Subcutaneous abdominal adipose tissue (tissue), 5 donors: ENCODE data around the gene MACO1.
"Not testable (repeated sequence)": the region's sequence is repeated elsewhere in the genome, so short reads cannot be mapped to it uniquely, and the experiment has no call there.

Source experiments
- H3K27ac ChIP-seq: one replicate; pipeline ENCODE4 v1.7.0; 2013; ENCODE audit warnings: low read depth, mild to moderate bottlenecking, inconsistent platforms, low read length, moderate library complexity
- H3K27me3 ChIP-seq, 5 donors: one replicate each; pipeline ENCODE4 v1.7.0; 2013; ENCODE audit warnings: low read length in 5 of 5, inconsistent platforms in 1 of 5; ENCODE audit not compliant: control insufficient read depth in 5 of 5, insufficient read depth in 4 of 5
- H3K36me3 ChIP-seq, 5 donors: one replicate each; pipeline ENCODE4 v1.7.0; 2013; ENCODE audit warnings: low read length in 5 of 5; ENCODE audit not compliant: control insufficient read depth in 5 of 5, insufficient read depth in 5 of 5
- H3K4me1 ChIP-seq, 5 donors: one replicate each; pipeline ENCODE4 v1.7.0; 2013; ENCODE audit warnings: low read length in 5 of 5, mild to moderate bottlenecking in 3 of 5, moderate library complexity in 1 of 5; ENCODE audit not compliant: control insufficient read depth in 5 of 5, insufficient read depth in 5 of 5
- H3K4me3 ChIP-seq, 5 donors: one replicate each; pipeline ENCODE4 v1.7.0; 2013; ENCODE audit warnings: low read length in 5 of 5, low read depth in 1 of 5
- H3K9ac ChIP-seq, 5 donors: one replicate each; pipeline ENCODE4 v1.7.0; 2013; ENCODE audit warnings: low read length in 5 of 5, mild to moderate bottlenecking in 4 of 5, moderate library complexity in 3 of 5
- H3K9me3 ChIP-seq, 5 donors: one replicate each; pipeline ENCODE4 v1.7.0; 2013; ENCODE audit warnings: low read length in 5 of 5; ENCODE audit not compliant: control insufficient read depth in 5 of 5
- donor health status: healthy.
- donor health status: healthy.
- donor health status: healthy.
- donor health status: healthy.
- donor health status: healthy.

Gene MACO1

DNA sequence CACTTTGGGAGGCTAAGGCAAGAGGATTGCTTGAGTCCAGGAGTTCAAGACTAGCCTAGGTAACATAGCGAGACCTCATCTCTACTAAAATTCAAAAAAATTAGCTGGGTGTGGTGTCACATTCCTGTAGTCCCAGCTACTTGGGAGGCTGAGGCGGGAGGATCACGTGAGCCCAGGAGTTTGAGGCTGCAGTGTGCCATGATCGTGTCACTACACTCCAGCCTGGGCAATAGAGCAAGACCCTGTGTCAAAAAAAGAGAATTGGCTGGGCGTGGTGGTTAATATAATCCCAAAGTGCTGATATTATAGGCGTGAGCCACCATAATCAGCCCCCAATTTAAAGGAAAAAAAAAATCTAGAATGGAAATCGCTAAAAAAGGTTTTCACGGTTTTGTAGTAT is 7.0 kb downstream of the MACO1 start:
- no peaks in the 10 kb centered on the region for H3K36me3 ChIP-seq
- H3K27me3 ChIP-seq: no peaks in the 10 kb centered on the region
- no peaks in the 10 kb centered on the region for H3K9me3 ChIP-seq
- no peak overlapping the region for H3K27ac ChIP-seq
- H3K4me3 ChIP-seq: no peak overlapping the region
- no peak overlapping the region for H3K9ac ChIP-seq
- peaks cover 5 to 40% (median 34%) of the 10 kb centered on the region in 5 donors for H3K4me1 ChIP-seq

- Histone ChIP-seq H3K4me3 (no peak overlapping the region), H3K9me3 (no peaks in the 10 kb centered on the region), H3K4me1 (peaks cover 3 to 27% (median 21%) of the 10 kb centered on the region in 5 donors), H3K9ac (no peak overlapping the region), H3K27ac (no peak overlapping the region), H3K27me3 (no peaks in the 10 kb centered on the region), H3K36me3 (no peaks in the 10 kb centered on the region)
These were observed 8.6 kb downstream of the MACO1 start for GRCh38 chr1:25439287-25439686.

DNA sequence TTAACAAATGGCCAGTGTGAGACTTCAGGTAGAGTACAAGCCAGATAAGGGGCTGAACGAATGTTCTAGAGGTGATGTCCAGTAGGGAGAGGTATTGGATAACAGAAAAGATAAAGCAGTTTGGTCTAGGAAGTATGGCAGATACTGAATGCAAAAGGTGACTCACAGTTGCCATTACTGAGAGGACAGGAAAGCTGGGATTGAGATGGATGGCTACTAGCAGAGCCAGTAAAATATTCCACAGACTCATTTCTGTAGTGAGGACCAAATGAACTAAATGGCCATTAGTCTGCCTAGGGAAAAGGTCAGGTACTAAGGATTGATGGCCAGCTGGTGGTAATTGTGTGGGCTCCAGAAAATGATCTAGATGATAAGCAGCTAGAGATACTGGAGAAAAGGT is 11.5 kb downstream of the MACO1 start:
- H3K36me3 ChIP-seq: peaks cover 0 to 4% (median 4%) of the 10 kb centered on the region in 5 donors
- H3K27ac ChIP-seq: no peak overlapping the region
- no peak overlapping the region for H3K4me3 ChIP-seq
- no peaks in the 10 kb centered on the region for H3K9me3 ChIP-seq
- H3K9ac ChIP-seq: no peak overlapping the region
- no peaks in the 10 kb centered on the region for H3K27me3 ChIP-seq
- H3K4me1 ChIP-seq: peaks cover 0 to 5% (median 0%) of the 10 kb centered on the region in 5 donors

DNA sequence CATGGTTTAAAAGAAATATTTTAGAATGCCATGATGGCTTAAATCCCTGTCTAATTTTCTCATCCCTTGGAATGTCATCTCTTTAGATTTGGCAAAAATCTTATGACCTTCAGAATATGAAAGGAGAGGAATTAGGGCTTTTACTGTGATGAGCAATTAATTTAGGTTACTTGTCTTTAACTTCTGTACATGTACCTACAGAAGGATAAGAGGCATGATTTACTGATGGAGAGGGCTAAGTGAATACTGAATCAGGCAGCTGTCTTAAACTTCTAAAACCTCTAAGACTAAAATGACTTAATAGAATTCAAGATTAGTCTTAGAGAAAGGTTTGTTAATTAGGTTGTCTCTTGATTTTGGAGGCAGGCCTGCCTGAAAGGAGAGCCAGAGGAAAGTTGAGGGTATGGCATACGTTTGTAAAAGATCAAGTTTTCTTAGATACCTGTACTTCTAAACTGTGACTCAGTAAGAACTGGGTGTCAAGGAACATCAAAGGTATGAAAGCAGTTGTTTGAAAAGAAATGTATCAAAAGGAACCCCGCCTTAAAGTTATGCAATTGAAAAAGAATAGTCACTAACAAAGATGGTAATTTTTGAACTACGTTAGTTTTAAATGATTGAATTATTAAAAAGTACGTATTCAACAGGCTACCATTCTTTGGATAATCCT is 12.5 kb downstream of the MACO1 start:
- H3K4me1 ChIP-seq: peaks cover 0 to 5% (median 0%) of the 10 kb centered on the region in 5 donors
- H3K27ac ChIP-seq: no peak overlapping the region
- H3K27me3 ChIP-seq: no peaks in the 10 kb centered on the region

DNA sequence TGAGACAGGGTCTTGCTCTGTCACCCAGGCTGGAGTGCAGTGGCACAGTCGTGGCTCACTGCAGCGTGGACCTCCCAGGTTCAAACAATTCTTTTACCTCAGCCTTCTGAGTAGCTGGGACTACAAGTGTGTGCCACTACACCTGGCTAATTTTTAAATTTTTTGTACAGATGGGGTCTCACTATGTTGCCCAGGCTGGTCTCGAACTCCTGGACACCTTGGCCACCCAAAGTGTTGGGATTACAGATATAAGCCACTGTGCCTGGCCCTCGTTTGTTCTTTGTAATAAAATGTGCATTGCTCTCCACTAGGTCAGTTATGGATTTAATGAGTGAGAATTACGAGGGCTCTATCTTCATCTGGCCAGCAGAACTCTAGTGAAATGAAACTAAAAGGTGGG is 13.9 kb downstream of the MACO1 start:
- not testable (repeated sequence) for H3K4me3 ChIP-seq, H3K27me3 ChIP-seq, H3K4me1 ChIP-seq, H3K9me3 ChIP-seq, H3K27ac ChIP-seq, H3K9ac ChIP-seq
- peaks cover 3 to 11% (median 7%) of the 10 kb centered on the region in 5 donors for H3K36me3 ChIP-seq

More for the DNA sequence above, 12.5 kb downstream of the MACO1 start:
- H3K9me3 ChIP-seq: no peaks in the 10 kb centered on the region
- H3K9ac ChIP-seq: no peak overlapping the region
- no peak overlapping the region for H3K4me3 ChIP-seq
- peaks cover 3 to 7% (median 4%) of the 10 kb centered on the region in 5 donors for H3K36me3 ChIP-seq

DNA sequence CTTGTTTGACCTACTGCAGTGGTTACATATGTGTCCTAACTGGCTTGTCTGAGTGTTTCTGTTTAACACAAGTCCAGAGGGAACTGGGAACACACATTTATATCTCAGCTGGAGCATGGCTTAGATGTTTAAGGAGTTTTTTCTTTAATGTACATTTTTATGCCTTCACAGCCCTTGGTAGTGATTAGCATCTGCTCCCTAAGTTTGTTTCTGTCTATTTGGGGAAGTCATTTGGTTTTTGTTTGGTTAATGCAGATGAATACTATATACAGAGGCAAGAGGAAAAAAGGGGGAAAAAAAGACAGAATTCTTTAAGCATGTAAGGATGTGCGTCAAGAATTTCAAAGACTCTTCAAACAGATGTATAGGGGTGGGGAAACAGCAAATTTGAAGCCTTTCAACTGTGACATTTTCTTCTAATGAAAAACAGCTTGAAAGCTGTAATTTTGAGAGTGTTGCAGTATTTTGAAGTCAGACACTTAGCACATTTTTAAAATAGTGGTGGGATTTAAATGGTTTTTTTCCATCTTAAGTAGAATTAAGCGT is 15.4 kb downstream of the MACO1 start:
- Histone ChIP-seq H3K4me3 (no peak overlapping the region), H3K9me3 (no peaks in the 10 kb centered on the region), H3K27me3 (no peaks in the 10 kb centered on the region), H3K36me3 (peaks cover 3 to 12% (median 11%) of the 10 kb centered on the region in 5 donors), H3K4me1 (peaks cover 0 to 5% (median 0%) of the 10 kb centered on the region in 5 donors), H3K27ac (no peak overlapping the region), H3K9ac (no peak overlapping the region)

- H3K27me3 ChIP-seq: no peaks in the 10 kb centered on the region
- no peak overlapping the region for H3K27ac ChIP-seq
- H3K36me3 ChIP-seq: peaks cover 3 to 12% (median 11%) of the 10 kb centered on the region in 5 donors
- no peaks in the 10 kb centered on the region for H3K9me3 ChIP-seq
- H3K4me1 ChIP-seq: peaks cover 0 to 5% (median 0%) of the 10 kb centered on the region in 5 donors
- H3K9ac ChIP-seq: no peak overlapping the region
- H3K4me3 ChIP-seq: no peak overlapping the region
These were observed 16.9 kb downstream of the MACO1 start for GRCh38 chr1:25447547-25447946.

GRCh38 chr1:25450891-25451290 is 20.2 kb downstream of the MACO1 start:
- H3K9ac ChIP-seq: no peak overlapping the region
- no peaks in the 10 kb centered on the region for H3K9me3 ChIP-seq
- peaks cover 6 to 22% (median 17%) of the 10 kb centered on the region in 5 donors for H3K36me3 ChIP-seq
- H3K4me3 ChIP-seq: no peak overlapping the region
- H3K4me1 ChIP-seq: peaks cover 0 to 3% (median 0%) of the 10 kb centered on the region in 5 donors
- no peak overlapping the region for H3K27ac ChIP-seq
- no peaks in the 10 kb centered on the region for H3K27me3 ChIP-seq

DNA sequence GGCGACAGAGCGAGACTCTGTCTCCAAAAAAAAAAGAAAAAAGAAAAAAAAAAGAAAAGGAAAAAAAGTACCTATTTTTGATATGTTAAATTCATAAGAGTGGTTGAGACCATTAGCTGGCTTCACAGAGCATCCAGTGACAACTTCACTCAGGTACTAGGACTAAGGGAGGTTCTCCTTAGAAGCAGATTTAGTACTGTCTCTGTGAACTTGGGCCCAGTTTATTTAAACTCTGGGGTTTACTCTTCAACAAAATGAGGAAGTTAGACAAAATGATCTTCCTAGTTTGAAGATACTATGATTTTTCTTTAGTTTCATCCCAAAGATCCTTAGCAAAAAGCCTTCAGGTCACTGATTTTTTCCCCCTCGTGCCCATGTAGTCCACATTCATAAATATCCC is 21.2 kb downstream of the MACO1 start:
- Histone ChIP-seq H3K36me3 (peaks cover 5 to 27% (median 23%) of the 10 kb centered on the region in 5 donors), H3K27me3 (no peaks in the 10 kb centered on the region), H3K27ac (no peak overlapping the region), H3K9me3 (no peaks in the 10 kb centered on the region), H3K4me3 (no peak overlapping the region), H3K9ac (no peak overlapping the region), H3K4me1 (no peaks in the 10 kb centered on the region)

- peaks cover 20 to 45% (median 28%) of the 10 kb centered on the region in 5 donors for H3K36me3 ChIP-seq
- H3K27me3 ChIP-seq: no peaks in the 10 kb centered on the region
- no peak overlapping the region for H3K4me3 ChIP-seq
- H3K9me3 ChIP-seq: no peaks in the 10 kb centered on the region
- H3K9ac ChIP-seq: no peak overlapping the region
- H3K27ac ChIP-seq: no peak overlapping the region
- no peaks in the 10 kb centered on the region for H3K4me1 ChIP-seq
These were observed 25.8 kb downstream of the MACO1 start for GRCh38 chr1:25456502-25456901.
